Measurements from ENCODE around the gene ENOSF1. TPM values are rescaled to one million over a fixed set of nuclear protein-coding genes. Genes with fewer than 3 reads are reported as not detected.

Gene ENOSF1
- total and polyA plus RNA-seq, 10 of the 15 experiments (the other 5 are each of a cell fraction or from before 2014, with no cell fraction given), result 12.5 to 43.3 (median 29.5) TPM

DNA sequence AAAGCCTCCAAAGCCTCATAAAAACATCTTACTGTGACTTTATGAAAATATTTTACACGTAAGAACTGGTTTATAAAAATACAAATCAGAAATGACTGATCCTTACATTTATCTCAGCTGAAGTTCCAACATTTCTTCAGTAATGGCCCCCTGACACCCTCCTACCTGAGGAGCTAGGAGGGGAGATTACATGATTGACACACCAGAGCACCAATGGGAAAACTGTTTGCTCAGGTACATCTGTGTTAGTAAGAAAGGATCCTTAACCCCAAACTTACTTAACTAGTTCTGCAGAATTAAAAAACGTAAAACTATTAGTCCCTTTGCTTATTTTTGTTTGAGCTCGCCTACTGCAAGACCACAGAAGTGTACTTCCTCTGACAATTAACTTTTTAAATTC, 27.0 kb downstream of the ENOSF1 start:
- H3K36me3 ChIP-seq (ENCODE audit: control insufficient read depth in 2 of 2, insufficient read depth in 2 of 2, low read length in 1 of 2), result peaks cover 0 to 3% of the 10 kb centered on the region in 2 experiments; a peak in 1 of 4 replicates
- in situ Hi-C loops (cut with MboI), result no loop called here
- no peak overlapping the region for H3K4me2 ChIP-seq (ENCODE audit: control insufficient read depth, insufficient read depth)
- ChIA-PET POLR2A (no interaction called here), SMC1A (ENCODE audit: uncharacterized antibody, unreplicated experiment) (interaction anchor here (1.5 kb wide), 1 partner anchor 54 kb away, joined by 5 read pairs; no protein-coding TSS in a partner anchor), CTCF (interaction anchor here (1.0 to 3.3 kb wide), 2 partner anchors 61 to 145 kb away, joined by 3 to 13 read pairs; no protein-coding TSS in a partner anchor), RAD21 (ENCODE audit: unreplicated experiment) (no interaction called here)
- H3K9ac ChIP-seq (ENCODE audit: control insufficient read depth, insufficient read depth, low read length), result no peak overlapping the region
- H3K27me3 ChIP-seq (replicated peaks in 1 of 2; ENCODE audit: control insufficient read depth in 2 of 2, insufficient read depth in 2 of 2, low read length in 1 of 2), result no peaks in the 10 kb centered on the region
- TF ChIP-seq, protein P1, sequence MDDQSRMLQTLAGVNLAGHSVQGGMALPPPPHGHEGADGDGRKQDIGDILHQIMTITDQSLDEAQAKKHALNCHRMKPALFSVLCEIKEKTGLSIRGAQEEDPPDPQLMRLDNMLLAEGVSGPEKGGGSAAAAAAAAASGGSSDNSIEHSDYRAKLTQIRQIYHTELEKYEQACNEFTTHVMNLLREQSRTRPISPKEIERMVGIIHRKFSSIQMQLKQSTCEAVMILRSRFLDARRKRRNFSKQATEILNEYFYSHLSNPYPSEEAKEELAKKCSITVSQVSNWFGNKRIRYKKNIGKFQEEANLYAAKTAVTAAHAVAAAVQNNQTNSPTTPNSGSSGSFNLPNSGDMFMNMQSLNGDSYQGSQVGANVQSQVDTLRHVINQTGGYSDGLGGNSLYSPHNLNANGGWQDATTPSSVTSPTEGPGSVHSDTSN (IDR thresholded peaks at IDR 0.05; ENCODE audit: insufficient replicate concordance, low read depth, low read length), result peak; percentile 25
- no peak for TF ChIP-seq HDAC6 (IDR thresholded peaks at IDR 0.05; ENCODE audit: unreplicated experiment)
- TF ChIP-seq, protein P2, sequence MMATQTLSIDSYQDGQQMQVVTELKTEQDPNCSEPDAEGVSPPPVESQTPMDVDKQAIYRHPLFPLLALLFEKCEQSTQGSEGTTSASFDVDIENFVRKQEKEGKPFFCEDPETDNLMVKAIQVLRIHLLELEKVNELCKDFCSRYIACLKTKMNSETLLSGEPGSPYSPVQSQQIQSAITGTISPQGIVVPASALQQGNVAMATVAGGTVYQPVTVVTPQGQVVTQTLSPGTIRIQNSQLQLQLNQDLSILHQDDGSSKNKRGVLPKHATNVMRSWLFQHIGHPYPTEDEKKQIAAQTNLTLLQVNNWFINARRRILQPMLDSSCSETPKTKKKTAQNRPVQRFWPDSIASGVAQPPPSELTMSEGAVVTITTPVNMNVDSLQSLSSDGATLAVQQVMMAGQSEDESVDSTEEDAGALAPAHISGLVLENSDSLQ (IDR thresholded peaks at IDR 0.05), result peak; percentile 62
- H4K20me1 ChIP-seq (ENCODE audit: control insufficient read depth, insufficient read depth), result no peaks in the 10 kb centered on the region; the same call in 1 of the 2 replicates
- FAIRE-seq (no peak), ATAC-seq (no peak), DNase-seq (ENCODE audit: low read depth, low spot score) (no peak)
- 72% methylated on average over 3 of the region's 3 CpGs for WGBS (ENCODE audit: insufficient coverage, insufficient replicate concordance, low lambda C conversion rate, missing lambda C conversion rate)
- H3K9me3 ChIP-seq (replicated peaks; ENCODE audit: control insufficient read depth, insufficient read depth, low read length), result no peaks in the 10 kb centered on the region
- no TSS peak for BruUV-seq (replicated peaks)
- no peaks in the 10 kb centered on the region for H3K79me2 ChIP-seq (ENCODE audit: control insufficient read depth, insufficient read depth, low read length)
- no peak overlapping the region for H2AFZ ChIP-seq (ENCODE audit: control insufficient read depth, low read depth, low read length)
- H3K4me1 ChIP-seq (ENCODE audit: control insufficient read depth, insufficient read depth, low read length), result no peaks in the 10 kb centered on the region
- intact Hi-C loops (cut with micrococcal nuclease; ENCODE audit: unreplicated experiment), result no loop called here
- H3K27ac ChIP-seq (ENCODE audit: control insufficient read depth, insufficient read depth), result no peak overlapping the region
- H3K4me3 ChIP-seq, result no peak overlapping the region

DNA sequence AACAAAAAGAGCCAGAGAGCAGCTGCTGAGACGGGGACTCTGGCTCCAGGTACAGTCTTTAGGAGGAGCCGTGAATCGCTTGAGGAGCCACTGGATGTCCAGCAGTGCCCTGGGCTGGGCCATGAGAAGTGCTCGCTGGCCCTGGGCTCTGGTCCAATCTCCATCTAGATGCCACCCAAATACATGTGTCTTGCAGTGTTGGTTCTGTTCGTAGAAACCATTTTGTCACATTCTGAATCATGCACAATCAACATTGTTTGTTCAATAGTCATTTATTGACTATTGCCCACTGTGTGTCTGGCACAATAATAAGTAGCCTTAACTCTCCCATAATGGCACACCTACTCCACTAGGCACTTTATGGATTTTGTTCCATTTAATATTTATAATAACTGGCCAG, 28.9 kb downstream of the ENOSF1 start:
- Histone ChIP-seq H3K9me3 (replicated peaks; ENCODE audit: control insufficient read depth, insufficient read depth, low read length) (no peaks in the 10 kb centered on the region), H2AFZ (ENCODE audit: control insufficient read depth, low read depth, low read length) (no peak overlapping the region), H3K9ac (ENCODE audit: control insufficient read depth, insufficient read depth, low read length) (no peak overlapping the region), H3K79me2 (ENCODE audit: control insufficient read depth, insufficient read depth, low read length) (no peaks in the 10 kb centered on the region), H3K4me2 (ENCODE audit: control insufficient read depth, insufficient read depth) (no peak overlapping the region), H3K4me3 (no peak overlapping the region), H3K36me3 (ENCODE audit: control insufficient read depth in 2 of 2, insufficient read depth in 2 of 2, low read length in 1 of 2) (peaks cover 0 to 2% of the 10 kb centered on the region in 2 experiments; a peak in 1 of 4 replicates), H3K27me3 (replicated peaks in 1 of 2; ENCODE audit: control insufficient read depth in 2 of 2, insufficient read depth in 2 of 2, low read length in 1 of 2) (no peaks in the 10 kb centered on the region), H4K20me1 (ENCODE audit: control insufficient read depth, insufficient read depth) (no peaks in the 10 kb centered on the region; the same call in 1 of the 2 replicates), H3K4me1 (ENCODE audit: control insufficient read depth, insufficient read depth, low read length) (no peaks in the 10 kb centered on the region), H3K27ac (ENCODE audit: control insufficient read depth, insufficient read depth) (no peak overlapping the region)
- no TSS peak for BruUV-seq (replicated peaks)
- SMC1A ChIA-PET (ENCODE audit: uncharacterized antibody, unreplicated experiment), result no interaction called here
- DNase-seq (ENCODE audit: low read depth, low spot score) (no peak), ATAC-seq (no peak), FAIRE-seq (no peak)
- intact Hi-C loops (cut with micrococcal nuclease; ENCODE audit: unreplicated experiment) (no loop called here), in situ Hi-C loops (cut with MboI) (no loop called here)
- POLR2A ChIA-PET, result no interaction called here
- CTCF ChIA-PET, result interaction anchor here (0.6 kb wide), 1 partner anchor 31 kb away, joined by 4 read pairs; no protein-coding TSS in a partner anchor
- RAD21 ChIA-PET (ENCODE audit: unreplicated experiment), result interaction anchor here (1.1 kb wide), 1 partner anchor 57 kb away, joined by 4 read pairs; no protein-coding TSS in a partner anchor
- WGBS (ENCODE audit: insufficient coverage, insufficient replicate concordance, low lambda C conversion rate, missing lambda C conversion rate), result 80% methylated on average over 5 of the region's 5 CpGs
- no peak for TF ChIP-seq POLR2AphosphoS2 (IDR thresholded peaks at IDR 0.05; ENCODE audit: low read depth, low read length)
- no peak for TF ChIP-seq RB1 (IDR thresholded peaks at IDR 0.05; ENCODE audit: borderline replicate concordance)
- TF ChIP-seq EZH2 (IDR thresholded peaks at IDR 0.05; ENCODE audit: borderline replicate concordance, control insufficient read depth, low read depth, low read length), result no peak
- no peak for TF ChIP-seq TCF7 (IDR thresholded peaks at IDR 0.05; ENCODE audit: borderline replicate concordance)
- TF ChIP-seq, protein P3, sequence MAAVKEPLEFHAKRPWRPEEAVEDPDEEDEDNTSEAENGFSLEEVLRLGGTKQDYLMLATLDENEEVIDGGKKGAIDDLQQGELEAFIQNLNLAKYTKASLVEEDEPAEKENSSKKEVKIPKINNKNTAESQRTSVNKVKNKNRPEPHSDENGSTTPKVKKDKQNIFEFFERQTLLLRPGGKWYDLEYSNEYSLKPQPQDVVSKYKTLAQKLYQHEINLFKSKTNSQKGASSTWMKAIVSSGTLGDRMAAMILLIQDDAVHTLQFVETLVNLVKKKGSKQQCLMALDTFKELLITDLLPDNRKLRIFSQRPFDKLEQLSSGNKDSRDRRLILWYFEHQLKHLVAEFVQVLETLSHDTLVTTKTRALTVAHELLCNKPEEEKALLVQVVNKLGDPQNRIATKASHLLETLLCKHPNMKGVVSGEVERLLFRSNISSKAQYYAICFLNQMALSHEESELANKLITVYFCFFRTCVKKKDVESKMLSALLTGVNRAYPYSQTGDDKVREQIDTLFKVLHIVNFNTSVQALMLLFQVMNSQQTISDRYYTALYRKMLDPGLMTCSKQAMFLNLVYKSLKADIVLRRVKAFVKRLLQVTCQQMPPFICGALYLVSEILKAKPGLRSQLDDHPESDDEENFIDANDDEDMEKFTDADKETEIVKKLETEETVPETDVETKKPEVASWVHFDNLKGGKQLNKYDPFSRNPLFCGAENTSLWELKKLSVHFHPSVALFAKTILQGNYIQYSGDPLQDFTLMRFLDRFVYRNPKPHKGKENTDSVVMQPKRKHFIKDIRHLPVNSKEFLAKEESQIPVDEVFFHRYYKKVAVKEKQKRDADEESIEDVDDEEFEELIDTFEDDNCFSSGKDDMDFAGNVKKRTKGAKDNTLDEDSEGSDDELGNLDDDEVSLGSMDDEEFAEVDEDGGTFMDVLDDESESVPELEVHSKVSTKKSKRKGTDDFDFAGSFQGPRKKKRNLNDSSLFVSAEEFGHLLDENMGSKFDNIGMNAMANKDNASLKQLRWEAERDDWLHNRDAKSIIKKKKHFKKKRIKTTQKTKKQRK (IDR thresholded peaks at IDR 0.05; ENCODE audit: low read depth, low read length), result no peak
- TF ChIP-seq RFX5 (IDR thresholded peaks at IDR 0.05; ENCODE audit: low read depth, low read length), result no peak
- no peak for TF ChIP-seq YY1 (IDR thresholded peaks at IDR 0.05; ENCODE audit: low read depth, low read length)
- TF ChIP-seq, protein P4, sequence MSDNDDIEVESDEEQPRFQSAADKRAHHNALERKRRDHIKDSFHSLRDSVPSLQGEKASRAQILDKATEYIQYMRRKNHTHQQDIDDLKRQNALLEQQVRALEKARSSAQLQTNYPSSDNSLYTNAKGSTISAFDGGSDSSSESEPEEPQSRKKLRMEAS (IDR thresholded peaks at IDR 0.05; ENCODE audit: low read depth, low read length), result no peak

All from GM12878 (cell line).